Lung (tissue), 12 donors: Measurements from ENCODE around the gene CDK11B. TPM values are rescaled to one million over a fixed set of nuclear protein-coding genes. Genes with fewer than 3 reads are reported as not detected.

Experiments used
- ATAC-seq: fragments of 200-7000 bp; cut with Tn5 transposase; one replicate; pipeline ENCODE4 v1.9.1; 2020; ENCODE audit warnings: moderate number of reproducible peaks; ENCODE audit not compliant: insufficient read depth, low FRiP score
- DNase-seq, 3 donors: peaks; one replicate each; pipeline ENCODE4 v3.0.0-alpha.2; 2013 to 2017
- H3K27ac ChIP-seq, 2 donors: one replicate each; pipeline ENCODE4 v1.5.1; 2013; ENCODE audit warnings: mild to moderate bottlenecking in 2 of 2, moderate library complexity in 2 of 2, control low read depth in 1 of 2, inconsistent platforms in 1 of 2, low read depth in 1 of 2, low read length in 1 of 2
- H3K27me3 ChIP-seq, 3 donors: one replicate each; pipeline ENCODE4 v1.5.1; 2013; ENCODE audit warnings: low read length in 2 of 3; ENCODE audit not compliant: control insufficient read depth in 3 of 3, insufficient read depth in 3 of 3
- H3K36me3 ChIP-seq, 4 donors: one replicate each; pipeline ENCODE4 v1.5.1; 2013; ENCODE audit warnings: low read length in 4 of 4, mild to moderate bottlenecking in 1 of 4, moderate library complexity in 1 of 4; ENCODE audit not compliant: control insufficient read depth in 4 of 4, insufficient read depth in 4 of 4
- H3K4me1 ChIP-seq, 5 donors: one replicate each; pipeline ENCODE4 v1.5.1; 2013; ENCODE audit warnings: low read length in 5 of 5, mild to moderate bottlenecking in 2 of 5, moderate library complexity in 1 of 5; ENCODE audit not compliant: control insufficient read depth in 5 of 5, insufficient read depth in 5 of 5
- H3K4me3 ChIP-seq: one replicate; pipeline ENCODE4 v1.5.1; 2013; ENCODE audit warnings: mild to moderate bottlenecking, control low read depth, moderate library complexity
- H3K9ac ChIP-seq, 2 donors: one replicate each; pipeline ENCODE4 v1.5.1; 2013; ENCODE audit warnings: low read length in 2 of 2, control low read depth in 1 of 2; ENCODE audit not compliant: insufficient read depth in 1 of 2
- H3K9me3 ChIP-seq, 4 donors: one replicate each; pipeline ENCODE4 v1.5.1; 2013; ENCODE audit warnings: low read length in 3 of 4, mild to moderate bottlenecking in 1 of 4, moderate library complexity in 1 of 4; ENCODE audit not compliant: control insufficient read depth in 4 of 4, insufficient read depth in 3 of 4
- WGBS, 2 donors: extraction: QIAGEN DNeasy Blood & Tissue Kit; methylation state at CpG; one replicate each; pipeline ENCODE4 v1.1.7; 2013; 5-methylcytosine and 5-hydroxymethylcytosine counted together
- polyA plus RNA-seq, 2 donors: library from polyadenylated mRNA; stranded (reverse); fragments of 200-250 nt; gene quantifications; one replicate each; pipeline ENCODE4 v1.2.1, GENCODE V29; 2013
- total RNA-seq, 2 donors: library from RNA; depleted of rRNA in 1 of 2; stranded (reverse); fragments of >200 nt in 1 of 2; gene quantifications; one replicate each; pipeline ENCODE4 v1.2.1, GENCODE V29; 2014 to 2021
- TF ChIP-seq, protein P1 (sequence below): IDR thresholded peaks from 2 replicates; pipeline ENCODE4 v1.5.1; 2012; ENCODE audit warnings: mild to moderate bottlenecking; ENCODE audit errors: control extremely low read depth, extremely low read depth
- donor health status: control.
- donor health status: control.
- donor health status: Bipolar disorder and iron deficiency.
- donor health status: healthy.
- donor health status: DM: yes; HTN: yes; CAD: no.

Gene CDK11B
- total and polyA plus RNA-seq, 4 donors: 15.7 to 39.6 (median 24.2) TPM

DNA sequence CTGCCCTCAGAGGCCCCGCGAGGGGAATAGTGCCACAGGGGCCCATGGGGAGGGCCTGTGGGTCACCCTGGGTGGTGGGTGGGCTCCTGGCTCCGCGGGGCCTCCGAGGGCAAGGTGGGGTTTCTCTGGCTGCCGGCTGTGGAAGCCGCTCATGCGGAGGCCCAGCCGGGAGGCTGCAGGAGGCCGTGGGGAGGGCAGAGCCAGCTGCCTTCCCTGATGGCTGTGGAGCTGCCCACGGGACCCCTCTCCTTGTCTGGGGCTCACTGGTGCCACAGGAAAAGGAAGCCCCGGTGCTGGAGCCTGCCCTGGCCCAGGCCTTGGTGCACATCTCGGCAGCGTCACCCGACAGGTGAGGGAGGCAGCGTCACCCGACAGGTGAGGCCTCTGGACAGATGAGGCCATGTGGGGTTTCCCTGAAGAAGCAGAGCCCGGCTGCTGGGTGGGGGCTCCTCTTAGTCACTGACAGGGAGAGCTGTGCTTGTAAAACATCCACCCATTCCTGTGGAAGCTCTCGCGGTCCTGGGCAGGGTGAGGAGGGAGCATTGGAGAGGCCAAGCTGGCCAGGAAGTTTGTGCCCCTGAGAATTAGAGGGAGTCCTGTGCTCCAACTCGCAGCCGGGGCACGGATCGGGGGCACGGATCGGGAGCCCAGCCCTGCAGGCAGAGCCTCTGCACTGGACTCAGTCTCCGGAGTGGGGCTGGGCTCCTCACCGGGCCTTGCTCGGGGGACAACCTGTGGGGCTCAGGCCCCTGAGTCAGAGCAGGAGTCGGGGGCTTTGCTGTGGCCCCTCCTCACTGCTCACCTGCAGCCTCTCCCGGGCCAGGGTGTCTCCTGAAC, 37.4 kb downstream of the CDK11B start:
- DNase-seq (no peak), ATAC-seq (no peak)
- TF ChIP-seq, protein P1, sequence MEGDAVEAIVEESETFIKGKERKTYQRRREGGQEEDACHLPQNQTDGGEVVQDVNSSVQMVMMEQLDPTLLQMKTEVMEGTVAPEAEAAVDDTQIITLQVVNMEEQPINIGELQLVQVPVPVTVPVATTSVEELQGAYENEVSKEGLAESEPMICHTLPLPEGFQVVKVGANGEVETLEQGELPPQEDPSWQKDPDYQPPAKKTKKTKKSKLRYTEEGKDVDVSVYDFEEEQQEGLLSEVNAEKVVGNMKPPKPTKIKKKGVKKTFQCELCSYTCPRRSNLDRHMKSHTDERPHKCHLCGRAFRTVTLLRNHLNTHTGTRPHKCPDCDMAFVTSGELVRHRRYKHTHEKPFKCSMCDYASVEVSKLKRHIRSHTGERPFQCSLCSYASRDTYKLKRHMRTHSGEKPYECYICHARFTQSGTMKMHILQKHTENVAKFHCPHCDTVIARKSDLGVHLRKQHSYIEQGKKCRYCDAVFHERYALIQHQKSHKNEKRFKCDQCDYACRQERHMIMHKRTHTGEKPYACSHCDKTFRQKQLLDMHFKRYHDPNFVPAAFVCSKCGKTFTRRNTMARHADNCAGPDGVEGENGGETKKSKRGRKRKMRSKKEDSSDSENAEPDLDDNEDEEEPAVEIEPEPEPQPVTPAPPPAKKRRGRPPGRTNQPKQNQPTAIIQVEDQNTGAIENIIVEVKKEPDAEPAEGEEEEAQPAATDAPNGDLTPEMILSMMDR: no peak
- Histone ChIP-seq H3K9me3 (no peaks in the 10 kb centered on the region), H3K27me3 (no peaks in the 10 kb centered on the region), H3K36me3 (peaks cover 0 to 15% (median 13%) of the 10 kb centered on the region in 4 donors), H3K4me1 (peaks cover 0 to 20% (median 7%) of the 10 kb centered on the region in 5 donors), H3K27ac (no peak overlapping the region), H3K9ac (no peak overlapping the region), H3K4me3 (no peak overlapping the region)
- 91 to 92% methylated on average over 28 to 31 of the region's 31 CpGs for WGBS, 2 donors

DNA sequence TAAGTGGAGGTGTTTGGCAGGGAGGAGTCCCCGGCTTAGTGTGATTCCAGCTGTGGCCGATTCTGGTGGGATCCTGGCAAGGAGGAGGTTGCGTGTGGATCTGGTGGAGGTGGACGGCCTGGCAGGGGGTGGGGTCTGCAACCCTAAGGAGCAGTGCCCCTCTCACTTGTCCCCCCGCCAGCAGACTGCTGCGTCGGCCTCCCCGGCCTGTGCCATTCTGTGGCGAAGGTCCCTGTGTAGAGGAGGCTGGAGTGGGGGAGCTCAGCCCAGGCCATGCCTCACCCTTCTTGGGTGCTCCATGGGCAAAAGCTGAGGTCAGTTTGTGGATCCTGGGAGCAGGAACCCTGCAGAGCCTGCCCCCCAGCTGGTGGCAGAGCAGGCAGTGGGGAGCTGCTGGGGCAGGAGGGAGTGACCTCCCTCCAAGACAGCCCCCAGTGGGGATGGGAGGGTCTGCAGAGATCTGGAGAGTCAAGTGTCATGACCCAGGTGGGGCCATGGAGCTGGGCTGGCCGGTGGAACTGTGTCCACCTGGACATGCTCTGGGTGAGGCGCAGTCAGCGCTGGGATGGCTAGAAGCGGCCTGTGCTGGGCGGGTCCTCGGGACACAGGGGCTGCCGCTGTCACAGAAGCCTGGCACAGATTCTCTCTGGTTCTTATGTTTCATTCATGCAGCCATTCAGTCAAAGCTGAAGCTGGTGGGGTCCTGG, 38.2 kb downstream of the CDK11B start:
- Histone ChIP-seq H3K9me3 (no peaks in the 10 kb centered on the region), H3K9ac (no peak overlapping the region), H3K4me1 (peaks cover 0 to 22% (median 7%) of the 10 kb centered on the region in 5 donors), H3K27ac (peak overlapping the region in 1 of 2 donors; percentile 58), H3K4me3 (no peak overlapping the region), H3K27me3 (no peaks in the 10 kb centered on the region), H3K36me3 (peaks cover 0 to 15% (median 13%) of the 10 kb centered on the region in 4 donors)
- 91 to 93% methylated on average over 16 of the region's 16 CpGs for WGBS, 2 donors
- TF ChIP-seq, protein P1: no peak
- DNase-seq: no peak
- no peak for ATAC-seq

DNA sequence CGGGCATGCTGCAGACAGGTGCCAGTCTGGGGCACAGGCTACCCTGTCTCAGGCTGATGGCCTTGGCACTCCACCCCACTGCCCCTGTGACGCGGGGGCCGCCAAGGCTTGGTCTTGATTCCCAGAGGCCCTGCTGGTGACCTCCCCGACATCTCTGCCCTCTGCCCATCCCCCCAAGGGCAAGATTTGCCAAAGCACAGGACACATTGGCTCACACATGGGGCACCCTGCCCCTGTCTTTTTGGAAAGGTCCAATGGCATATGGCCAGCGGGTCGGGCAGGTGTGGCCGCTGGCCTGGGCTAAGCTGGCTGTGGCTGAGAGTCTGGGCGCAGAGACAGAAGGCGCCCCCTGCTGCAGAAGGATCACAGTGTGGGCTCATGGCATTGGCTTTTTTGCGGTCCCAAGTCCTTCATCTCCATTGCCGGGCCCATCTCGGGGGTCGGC, 38.9 kb downstream of the CDK11B start:
- H3K27me3 ChIP-seq: no peaks in the 10 kb centered on the region
- peaks cover 0 to 15% (median 13%) of the 10 kb centered on the region in 4 donors for H3K36me3 ChIP-seq
- H3K9ac ChIP-seq: no peak overlapping the region
- TF ChIP-seq, protein P1: no peak
- peaks cover 0 to 19% (median 7%) of the 10 kb centered on the region in 5 donors for H3K4me1 ChIP-seq
- 82 to 89% methylated on average over 14 of the region's 14 CpGs for WGBS, 2 donors
- no peak overlapping the region for H3K4me3 ChIP-seq
- DNase-seq: no peak
- H3K9me3 ChIP-seq: no peaks in the 10 kb centered on the region
- no peak for ATAC-seq
- H3K27ac ChIP-seq: peak overlapping the region in 1 of 2 donors; percentile 14
